WTC11 (cell line): ENCODE measurements around the gene C11orf42. TPM values are rescaled to one million over a fixed set of nuclear protein-coding genes. Genes with fewer than 3 reads are reported as not detected.

ENCODE experiments used
- ATAC-seq: fragments of 200-7000 bp; cut with Tn5 transposase; 2 replicates; pipeline ENCODE4 v1.10.0; 2021; ENCODE audit warnings: mild to moderate bottlenecking, moderate library complexity
- CTCF ChIA-PET: fragments of 300-600 bp; sonication (Branson Sonifier 250); formaldehyde crosslinking; loops from one replicate; lab custom pipeline; 2021; ENCODE audit warnings: antibody characterized with exemption; lab: Charles Lee
- POLR2A ChIA-PET: fragments of 350-600 bp; sonication (Branson Sonifier 250); formaldehyde crosslinking; loops from one replicate; lab custom pipeline; 2021; ENCODE audit warnings: antibody characterized with exemption; lab: Charles Lee
- DNase-seq: peaks from one replicate; pipeline ENCODE4 v3.0.0; 2021; ENCODE audit warnings: low spot score
- H3K27ac Mint-ChIP-seq: 2 replicates; pipeline ENCODE4 v1.8.0; 2021; ENCODE audit warnings: mixed read lengths
- H3K27me3 Mint-ChIP-seq: 2 replicates; pipeline ENCODE4 v1.8.0; 2021; ENCODE audit warnings: low read depth, mild to moderate bottlenecking, moderate library complexity, mixed read lengths
- H3K36me3 Mint-ChIP-seq: 2 replicates; pipeline ENCODE4 v1.8.0; 2021; ENCODE audit warnings: mixed read lengths
- H3K4me1 Mint-ChIP-seq: 2 replicates; pipeline ENCODE4 v1.8.0; 2022; ENCODE audit warnings: mixed read lengths
- H3K4me3 Mint-ChIP-seq: 2 replicates; pipeline ENCODE4 v1.8.0; 2021; ENCODE audit warnings: mild to moderate bottlenecking, moderate library complexity, mixed read lengths
- H3K9me3 Mint-ChIP-seq: 2 replicates; pipeline ENCODE4 v1.8.0; 2021; ENCODE audit warnings: mixed read lengths
- CBFB ChIP-seq: sonication (generic); formaldehyde crosslinking; IDR thresholded peaks from 2 replicates; pipeline ENCODE4 v1.8.1; 2022; ENCODE audit warnings: mild to moderate bottlenecking, low read depth, missing genetic modification reagents
- CREB1 ChIP-seq: sonication (generic); formaldehyde crosslinking; IDR thresholded peaks from 2 replicates; pipeline ENCODE4 v1.8.0; 2023; ENCODE audit warnings: mild to moderate bottlenecking, missing genetic modification reagents
- FOXJ3 ChIP-seq: sonication (generic); formaldehyde crosslinking; IDR thresholded peaks from 2 replicates; pipeline ENCODE4 v1.9.0; 2021; ENCODE audit warnings: missing genetic modification reagents, mild to moderate bottlenecking, borderline replicate concordance
- FOXP1 ChIP-seq: sonication (generic); formaldehyde crosslinking; IDR thresholded peaks from 2 replicates; pipeline ENCODE4 v1.8.0; 2022; ENCODE audit warnings: missing genetic modification reagents, mild to moderate bottlenecking, moderate library complexity, borderline replicate concordance
- GRHL2 ChIP-seq: fragments of 250-450 bp; sonication (Bioruptor Pico); IDR thresholded peaks from 2 replicates; pipeline ENCODE4 v1.8.0; 2022; ENCODE audit warnings: mild to moderate bottlenecking, moderate library complexity; ENCODE audit not compliant: insufficient replicate concordance, severe bottlenecking
- HMGA2 ChIP-seq: fragments of 250-450 bp; sonication (Bioruptor Pico); IDR thresholded peaks from 2 replicates; pipeline ENCODE4 v1.4.0; 2021; ENCODE audit warnings: mild to moderate bottlenecking, moderate library complexity
- IRF2 ChIP-seq: sonication (generic); formaldehyde crosslinking; IDR thresholded peaks from 2 replicates; pipeline ENCODE4 v1.8.0; 2022; ENCODE audit warnings: low read depth, missing genetic modification reagents, borderline replicate concordance
- KAT7 ChIP-seq: sonication (generic); formaldehyde crosslinking; IDR thresholded peaks from 2 replicates; pipeline ENCODE4 v1.8.1; 2023; ENCODE audit warnings: missing genetic modification reagents, mild to moderate bottlenecking, borderline replicate concordance
- MXD4 ChIP-seq: fragments of 250-450 bp; sonication (Bioruptor Pico); IDR thresholded peaks from 2 replicates; pipeline ENCODE4 v1.8.0; 2021; ENCODE audit warnings: mild to moderate bottlenecking, moderate library complexity, borderline replicate concordance
- MYBL2 ChIP-seq: sonication (generic); formaldehyde crosslinking; IDR thresholded peaks from 2 replicates; pipeline ENCODE4 v1.8.1; 2023; ENCODE audit warnings: mild to moderate bottlenecking, moderate library complexity, missing genetic modification reagents
- NFATC4 ChIP-seq: fragments of 250-450 bp; sonication (Bioruptor Pico); IDR thresholded peaks from 2 replicates; pipeline ENCODE4 v1.9.0; 2021; ENCODE audit warnings: mild to moderate bottlenecking
- PRDM15 ChIP-seq: sonication (generic); formaldehyde crosslinking; IDR thresholded peaks from 2 replicates; pipeline ENCODE4 v1.8.0; 2022; ENCODE audit warnings: missing genetic modification reagents
- PRRX2 ChIP-seq: fragments of 250-450 bp; sonication (Bioruptor Pico); IDR thresholded peaks from 2 replicates; pipeline ENCODE4 v1.8.0; 2021; ENCODE audit warnings: mild to moderate bottlenecking
- TP53 ChIP-seq: sonication (generic); formaldehyde crosslinking; IDR thresholded peaks from 2 replicates; pipeline ENCODE4 v1.8.1; 2023; ENCODE audit warnings: mild to moderate bottlenecking, missing genetic modification reagents
- USF1 ChIP-seq: sonication (generic); formaldehyde crosslinking; IDR thresholded peaks from 2 replicates; pipeline ENCODE4 v1.8.0; 2022; ENCODE audit warnings: mild to moderate bottlenecking, missing genetic modification reagents
- ZBTB43 ChIP-seq: sonication (generic); formaldehyde crosslinking; IDR thresholded peaks from 2 replicates; pipeline ENCODE4 v1.8.1; 2023; ENCODE audit warnings: mild to moderate bottlenecking, missing genetic modification reagents
- ZNF138 ChIP-seq: sonication (generic); formaldehyde crosslinking; conservative IDR thresholded peaks from 2 replicates; pipeline ENCODE4 v1.8.1; 2022; ENCODE audit warnings: mild to moderate bottlenecking, moderate library complexity, missing genetic modification reagents
- ZNF232 ChIP-seq: sonication (generic); formaldehyde crosslinking; IDR thresholded peaks from 2 replicates; pipeline ENCODE4 v1.8.0; 2022; ENCODE audit warnings: mild to moderate bottlenecking, missing genetic modification reagents
- ZNF281 ChIP-seq: sonication (generic); formaldehyde crosslinking; IDR thresholded peaks from 2 replicates; pipeline ENCODE4 v1.8.0; 2023; ENCODE audit warnings: mild to moderate bottlenecking, missing genetic modification reagents
- ZNF317 ChIP-seq: sonication (generic); formaldehyde crosslinking; IDR thresholded peaks from 2 replicates; pipeline ENCODE4 v1.8.1; 2023; ENCODE audit warnings: low read depth, mild to moderate bottlenecking, moderate library complexity, missing genetic modification reagents, borderline replicate concordance
- ZNF425 ChIP-seq: fragments of 250-450 bp; sonication (Bioruptor Pico); conservative IDR thresholded peaks from 2 replicates; pipeline ENCODE4 v1.9.0; 2021; ENCODE audit warnings: mild to moderate bottlenecking
- ZNF512 ChIP-seq: sonication (generic); formaldehyde crosslinking; IDR thresholded peaks from 2 replicates; pipeline ENCODE4 v1.8.1; 2022; ENCODE audit warnings: missing genetic modification reagents, borderline replicate concordance
- total RNA-seq: library from RNA; stranded (reverse); gene quantifications from 3 replicates; pipeline ENCODE4 v1.2.3, GENCODE V29; 2021

The C11orf42 gene
- total RNA-seq, 1 experiment from 2014 or later = not detected

- TF ChIP-seq IRF2 (CRISPR knock-in tag) (no peak), ZNF138 (CRISPR knock-in tag) (no peak), CREB1 (CRISPR knock-in tag) (no peak), MXD4 (no peak), FOXP1 (CRISPR knock-in tag) (no peak), FOXJ3 (CRISPR knock-in tag) (no peak), HMGA2 (CRISPR knock-in tag) (no peak)
- Mint-ChIP-seq H3K27ac (no peak overlapping the region), H3K4me1 (no peaks in the 10 kb centered on the region), H3K27me3 (no peaks in the 10 kb centered on the region), H3K9me3 (no peaks in the 10 kb centered on the region), H3K4me3 (no peak overlapping the region), H3K36me3 (peaks cover 9% of the 10 kb centered on the region)
- ATAC-seq = no peak
- POLR2A ChIA-PET = no interaction called here
- CTCF ChIA-PET = no interaction called here
- no peak for DNase-seq
These were observed 18.5 kb downstream of the C11orf42 start for GRCh38 chr11:6223854-6224253.

GRCh38 chr11:6224421-6224820, 19.1 kb downstream of the C11orf42 start:
- DNase-seq (no peak), ATAC-seq (no peak)
- TF ChIP-seq MYBL2 (CRISPR knock-in tag) (no peak), CBFB (CRISPR knock-in tag) (no peak), ZNF317 (CRISPR knock-in tag) (no peak), ZNF512 (CRISPR knock-in tag) (no peak), ZNF232 (CRISPR knock-in tag) (no peak), PRRX2 (CRISPR knock-in tag) (no peak), TP53 (CRISPR knock-in tag) (no peak), USF1 (CRISPR knock-in tag) (no peak), IRF2 (CRISPR knock-in tag) (no peak), ZNF281 (no peak), GRHL2 (no peak), PRDM15 (CRISPR knock-in tag) (no peak), ZBTB43 (CRISPR knock-in tag) (no peak), NFATC4 (no peak), CREB1 (CRISPR knock-in tag) (no peak), ZNF425 (CRISPR knock-in tag) (no peak), KAT7 (CRISPR knock-in tag) (no peak)
- Mint-ChIP-seq H3K36me3 (peaks cover 5% of the 10 kb centered on the region), H3K4me1 (no peaks in the 10 kb centered on the region), H3K27me3 (no peaks in the 10 kb centered on the region), H3K9me3 (no peaks in the 10 kb centered on the region), H3K4me3 (no peak overlapping the region), H3K27ac (no peak overlapping the region)
- ChIA-PET CTCF (interaction anchor here (2.1 kb wide), 1 partner anchor 139 kb away, joined by 6 read pairs; no protein-coding TSS in a partner anchor), POLR2A (interaction anchor here (0.6 kb wide), 1 partner anchor 61 kb away, joined by 3 read pairs; no protein-coding TSS in a partner anchor)
